ENCODE results near the gene POLR1H.

DNA sequence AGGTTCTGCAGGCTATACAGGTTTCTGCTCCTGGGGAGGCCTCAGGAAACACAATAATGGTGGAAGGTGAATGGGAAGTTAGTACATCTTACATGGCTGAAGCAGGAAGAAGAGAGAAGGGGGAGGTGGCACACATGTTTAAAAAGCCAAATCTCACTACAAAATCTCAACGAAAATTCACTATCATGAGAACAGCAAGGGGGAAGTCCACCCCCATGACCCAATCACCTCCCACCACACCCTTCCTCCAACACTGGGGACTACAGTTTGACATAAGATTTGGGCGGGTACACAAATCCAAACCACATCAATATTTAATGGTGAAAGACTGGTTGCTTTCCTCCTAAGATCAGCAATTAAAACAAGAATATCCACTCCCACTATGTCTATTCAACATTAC lies 13.8 kb upstream of the POLR1H start:
- TF ChIP-seq POLR2A (IDR thresholded peaks at IDR 0.05; ENCODE audit: low read length) (no peak), GATA1 (IDR thresholded peaks at IDR 0.05; ENCODE audit: low read depth, low read length) (no peak)

Data from erythroblast (primary cell).